ENCODE measurements around the gene VTN.

DNA sequence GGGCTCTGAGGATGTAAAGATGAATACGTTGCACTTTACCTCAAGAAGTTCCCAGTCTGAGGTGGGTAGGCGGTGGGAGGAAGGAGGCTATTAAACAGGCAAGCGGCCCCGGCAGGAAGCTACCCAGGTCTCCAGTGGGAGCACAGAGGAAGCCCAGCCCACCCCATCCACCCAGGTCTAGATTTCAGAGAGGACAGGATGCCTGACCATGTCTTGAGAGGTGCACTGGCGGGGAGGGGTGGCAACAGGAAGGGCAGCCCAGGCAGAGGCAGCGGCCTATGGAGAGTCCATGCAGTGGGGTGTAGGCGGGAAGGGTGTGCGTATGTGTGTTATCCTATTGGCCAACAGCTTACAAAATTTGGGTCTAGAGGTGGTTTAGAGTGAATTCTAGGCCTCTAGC, 15.3 kb upstream of the VTN start:
- TF ChIP-seq CTCF (IDR thresholded peaks at IDR 0.05; ENCODE audit: low read depth, low read length) (no peak), EZH2phosphoT487 (IDR thresholded peaks at IDR 0.05; ENCODE audit: low read depth) (no peak)
